HG03432 (cell line): ENCODE data around the gene PM20D2.
A peak's percentile ranks its signal among the peaks of the same experiment; 100 is the strongest.

ENCODE experiments used
- ATAC-seq: cut with Tn5 transposase; IDR thresholded peaks from one replicate; pipeline ENCODE4 v1.9.1; 2021; ENCODE audit warnings: mild to moderate bottlenecking, moderate library complexity; ENCODE audit not compliant: unreplicated experiment

The PM20D2 gene

GRCh38 chr6:89145091-89145955 lies 532 bp upstream of the PM20D2 start:
- peak; percentile 67 for ATAC-seq

DNA sequence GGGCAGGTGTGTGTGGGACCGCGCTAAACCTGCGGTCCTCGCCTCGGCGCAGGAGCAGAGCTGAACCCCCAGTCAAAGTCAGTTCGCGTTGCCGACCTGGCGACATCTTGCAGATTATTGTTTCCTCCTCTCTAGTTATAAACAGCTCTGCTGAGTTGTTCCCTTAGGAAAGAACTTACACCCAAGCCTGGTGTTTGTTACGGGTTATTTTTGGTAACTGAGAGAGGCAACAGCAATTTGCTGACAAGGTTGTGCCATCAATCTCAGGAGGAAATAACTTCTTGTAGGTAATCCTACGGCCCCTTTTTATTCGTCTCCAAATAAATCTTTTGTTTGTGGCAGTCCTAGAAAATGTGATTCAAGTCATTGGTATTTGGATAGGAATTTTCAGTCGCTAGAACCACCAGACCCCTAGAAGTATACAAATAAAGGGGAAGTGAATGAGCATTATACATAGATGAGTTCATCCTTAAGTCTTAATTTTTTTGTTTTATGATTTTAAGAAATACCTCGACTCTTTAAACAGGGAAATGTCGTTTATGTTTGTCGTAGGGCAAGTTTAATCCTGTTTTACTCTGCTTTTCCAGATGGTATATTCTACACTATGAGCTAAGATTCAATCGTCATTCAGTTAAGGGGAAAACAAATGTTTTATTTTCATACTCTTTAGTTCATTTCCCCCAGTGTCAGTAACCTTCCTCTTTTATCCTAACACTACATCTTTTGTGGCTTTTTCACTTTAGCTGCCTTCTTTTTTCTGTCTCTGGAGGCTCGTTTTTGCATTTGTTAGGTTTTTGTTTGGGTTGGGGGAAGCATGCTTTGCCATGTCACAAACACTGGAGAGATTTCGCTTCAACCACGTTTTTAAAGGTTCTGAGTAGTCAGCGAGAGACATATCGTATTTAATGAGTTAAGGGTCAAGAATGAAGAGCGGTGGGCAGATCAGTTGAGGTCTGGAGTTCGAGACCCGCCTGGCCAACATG lies 1.2 kb downstream of the PM20D2 start:
- ATAC-seq = no peak

DNA sequence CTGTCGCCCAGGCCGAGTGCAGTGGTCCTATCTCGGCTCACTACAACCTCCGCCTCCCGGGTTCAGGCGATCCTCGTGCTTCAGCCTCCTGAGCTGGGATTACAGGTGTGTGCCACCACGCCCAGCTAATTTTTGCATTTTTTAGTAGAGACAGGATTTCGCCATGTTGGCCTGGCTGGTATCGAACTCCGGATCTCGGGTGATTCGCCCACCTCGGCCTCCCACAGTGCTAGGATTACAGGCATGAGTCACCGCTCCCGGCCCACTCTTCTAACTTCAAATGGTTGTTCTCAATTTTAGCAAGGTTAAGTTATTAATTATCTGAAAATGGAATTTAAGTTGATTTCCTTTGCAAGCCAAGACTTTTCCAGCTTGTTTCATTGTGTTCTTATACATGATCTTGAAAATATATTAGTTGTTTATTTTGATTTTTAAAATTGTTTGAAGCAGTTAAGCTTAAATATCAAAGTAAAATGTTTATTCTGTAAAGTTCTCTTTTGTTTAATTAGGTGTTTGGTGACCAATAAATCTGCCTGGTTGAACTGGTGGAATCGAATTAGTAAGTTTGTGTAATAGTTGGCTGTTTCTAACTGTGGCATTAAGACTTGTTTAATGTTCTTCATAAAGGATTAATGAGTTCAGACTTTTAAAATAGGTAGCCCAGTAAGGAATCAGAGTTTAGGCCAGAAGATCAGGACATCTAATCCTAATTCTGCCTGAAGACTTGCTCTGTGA lies 2.3 kb downstream of the PM20D2 start:
- ATAC-seq = no peak

DNA sequence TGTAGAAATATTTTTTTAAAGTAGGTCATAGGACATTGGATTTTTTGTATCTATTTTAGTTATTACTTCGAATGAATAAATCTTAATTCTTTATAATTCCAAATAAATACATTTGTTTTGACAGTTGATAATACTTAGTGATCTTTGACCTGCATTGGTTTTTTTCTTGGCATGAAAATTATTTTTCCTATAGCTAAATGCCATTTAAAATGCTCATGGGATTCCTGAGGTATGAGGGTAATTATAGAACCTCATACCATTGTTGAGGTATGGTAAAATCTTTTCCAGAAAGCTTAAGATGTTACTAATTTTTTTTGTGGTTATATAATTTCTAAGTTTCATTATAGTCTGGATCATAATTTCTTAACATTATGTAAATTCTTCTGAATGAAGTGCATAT lies 8.3 kb downstream of the PM20D2 start:
- no peak for ATAC-seq

DNA sequence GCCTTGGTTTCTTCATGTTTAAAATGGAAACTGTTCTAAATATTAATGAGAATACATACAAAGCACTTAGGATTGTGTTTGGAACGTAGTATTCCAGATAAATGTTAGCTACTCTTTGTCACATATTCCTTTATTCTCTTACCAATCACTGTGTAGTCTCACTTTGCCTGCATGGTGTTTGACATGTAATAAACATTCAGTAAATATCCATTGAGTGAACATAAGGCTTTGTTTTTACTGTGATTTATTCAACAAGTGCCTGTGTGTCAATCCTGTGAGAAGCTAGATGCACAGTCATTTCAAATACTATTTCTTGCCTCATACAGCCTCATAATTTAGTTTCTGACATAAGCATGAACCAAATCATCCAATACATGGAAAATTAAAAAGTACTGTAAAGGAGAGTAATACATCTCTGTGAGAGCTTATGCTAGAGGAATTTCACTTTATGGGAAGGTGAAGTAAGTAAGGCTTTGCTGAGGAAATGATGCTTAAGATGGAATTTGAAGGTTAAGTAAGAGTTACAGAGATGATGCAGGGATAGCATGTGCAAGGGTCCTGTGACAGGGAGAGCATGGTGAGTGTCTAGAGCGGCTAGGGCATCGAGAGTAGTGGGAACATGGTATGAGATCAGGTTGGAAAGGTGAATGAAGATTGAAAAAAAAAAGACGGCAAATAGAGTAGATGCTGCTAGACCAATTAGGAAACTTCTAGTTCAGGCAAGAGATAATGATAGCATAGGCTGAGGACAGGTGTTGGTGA lies 14.7 kb downstream of the PM20D2 start:
- no peak for ATAC-seq

GRCh38 chr6:89161326-89162046 lies 15.6 kb downstream of the PM20D2 start:
- no peak for ATAC-seq

GRCh38 chr6:89162047-89162371 lies 16.2 kb downstream of the PM20D2 start:
- ATAC-seq = no peak

DNA sequence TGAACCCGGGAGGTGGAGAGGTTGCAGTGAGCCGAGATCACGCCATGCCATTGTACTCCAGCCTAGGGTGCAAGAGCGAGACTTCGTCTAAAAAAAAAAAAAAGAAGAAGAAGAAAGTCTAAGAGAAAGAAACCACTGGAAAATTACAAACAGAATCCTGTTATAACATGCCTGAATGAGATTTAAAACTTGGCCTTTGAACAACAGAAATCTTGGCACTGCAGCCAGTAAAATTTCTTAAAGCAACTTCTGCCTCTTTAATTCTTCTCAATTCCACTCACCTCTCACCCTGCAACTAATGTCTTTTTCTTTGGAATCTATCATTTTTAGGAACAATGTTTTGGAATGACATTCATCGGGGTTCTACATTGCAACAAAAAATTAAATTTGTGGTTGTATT lies 26.3 kb downstream of the PM20D2 start:
- no peak for ATAC-seq

- no peak for ATAC-seq
These were observed 27.8 kb downstream of the PM20D2 start for GRCh38 chr6:89173634-89174033.

DNA sequence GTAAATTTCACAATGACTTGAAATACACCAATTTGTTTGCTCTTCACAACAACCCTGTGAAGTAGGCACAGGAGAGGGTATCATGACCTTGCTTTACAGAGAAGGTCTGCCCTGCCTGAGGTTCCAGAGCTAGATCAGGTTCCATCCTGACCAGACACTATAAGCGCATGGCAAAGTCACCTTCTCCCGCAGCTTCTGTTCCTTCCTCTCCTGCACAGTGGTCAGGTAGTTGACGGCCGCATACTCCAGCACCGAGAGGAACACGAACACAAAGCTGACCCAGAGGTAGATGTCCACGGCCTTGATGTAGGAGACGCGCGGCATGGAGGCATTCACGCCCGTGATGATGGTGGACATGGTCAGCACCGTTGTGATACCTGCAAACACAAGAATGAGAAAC lies 34.3 kb downstream of the PM20D2 start:
- ATAC-seq = no peak

- ATAC-seq = no peak
These were observed 35.1 kb downstream of the PM20D2 start for GRCh38 chr6:89180971-89181370.

- no peak for ATAC-seq
These were observed 37.4 kb downstream of the PM20D2 start for GRCh38 chr6:89183294-89183693.

DNA sequence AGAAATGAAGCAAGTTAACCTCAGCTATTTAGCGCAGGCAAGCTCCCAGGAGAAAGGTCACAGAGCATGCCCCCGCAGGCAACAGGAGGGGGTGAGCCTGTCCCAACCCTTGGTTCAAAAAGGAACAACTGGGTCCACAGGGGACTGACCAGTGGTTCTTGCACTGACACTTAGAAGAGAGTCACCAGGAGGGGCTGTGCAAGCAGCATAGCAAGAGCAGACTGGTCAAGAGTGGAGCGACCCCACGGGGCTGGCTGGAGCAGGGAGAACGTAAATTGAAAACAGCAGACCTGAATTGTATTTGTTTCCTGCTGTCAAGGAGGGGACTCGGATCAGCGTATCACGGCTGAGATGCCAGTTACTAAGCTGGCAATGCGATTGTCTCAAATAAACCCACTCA lies 38.5 kb downstream of the PM20D2 start:
- no peak for ATAC-seq

GRCh38 chr6:89186762-89187161 lies 40.9 kb downstream of the PM20D2 start:
- ATAC-seq = no peak

GRCh38 chr6:89187504-89187903 lies 41.6 kb downstream of the PM20D2 start:
- ATAC-seq = no peak

- no peak for ATAC-seq
These were observed 44.9 kb downstream of the PM20D2 start for GRCh38 chr6:89190741-89191140.

DNA sequence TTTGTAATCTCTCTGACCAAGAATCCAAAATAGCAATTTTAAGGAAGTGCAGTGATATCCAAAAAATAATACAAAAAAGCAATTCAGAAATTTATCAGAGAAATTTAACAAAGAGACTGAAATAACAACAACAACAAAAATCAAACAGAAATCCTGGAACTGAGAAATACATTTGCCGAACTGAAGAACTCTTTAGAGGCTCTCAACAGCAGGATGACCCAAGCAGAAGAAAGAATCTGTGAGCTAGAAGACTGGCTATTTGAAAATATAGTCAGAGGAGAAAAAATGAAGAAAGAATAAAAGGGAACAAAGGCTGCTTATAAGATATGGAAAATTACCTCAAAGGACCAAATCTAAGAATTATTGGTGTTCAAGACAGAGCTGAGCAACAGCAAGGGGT lies 48.7 kb downstream of the PM20D2 start:
- ATAC-seq = no peak

DNA sequence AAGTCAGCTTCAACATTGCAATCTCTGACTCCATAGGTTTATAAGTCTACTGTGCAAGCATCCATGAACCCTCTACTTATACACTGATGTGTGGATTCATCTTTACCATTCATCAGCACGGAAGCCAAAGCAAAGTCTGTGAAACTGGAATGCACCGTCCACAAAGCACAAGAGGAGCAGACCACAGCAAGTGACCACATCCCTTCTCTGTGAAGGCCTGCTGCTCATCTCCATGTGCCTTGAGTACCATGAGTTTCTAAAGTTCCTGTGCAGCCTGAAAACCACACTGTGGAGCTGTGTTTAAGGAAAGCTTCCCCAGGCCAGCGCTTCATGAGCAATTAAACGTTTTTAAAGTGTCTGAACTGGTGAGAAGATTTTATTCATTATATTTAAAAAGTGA lies 51.3 kb downstream of the PM20D2 start:
- no peak for ATAC-seq

DNA sequence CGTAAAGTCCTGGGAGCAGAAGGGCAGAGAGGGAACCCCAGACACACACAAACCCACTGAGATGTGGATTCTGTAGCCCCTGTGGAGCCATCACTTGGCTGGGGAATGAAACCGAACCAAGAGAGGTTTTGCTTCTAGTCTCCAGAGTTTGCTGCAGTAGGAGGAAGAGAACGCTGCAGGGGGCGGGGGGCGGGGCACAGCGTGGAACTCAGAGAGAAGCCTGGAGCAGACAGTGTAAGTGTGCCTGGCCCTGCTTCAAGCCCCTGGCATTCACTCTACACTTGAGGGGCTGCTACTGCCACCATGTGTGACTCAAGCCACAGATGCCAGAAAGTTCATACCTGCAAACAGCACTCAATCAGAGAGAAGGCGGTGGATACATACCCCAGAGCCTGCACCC lies 52.4 kb downstream of the PM20D2 start:
- no peak for ATAC-seq

DNA sequence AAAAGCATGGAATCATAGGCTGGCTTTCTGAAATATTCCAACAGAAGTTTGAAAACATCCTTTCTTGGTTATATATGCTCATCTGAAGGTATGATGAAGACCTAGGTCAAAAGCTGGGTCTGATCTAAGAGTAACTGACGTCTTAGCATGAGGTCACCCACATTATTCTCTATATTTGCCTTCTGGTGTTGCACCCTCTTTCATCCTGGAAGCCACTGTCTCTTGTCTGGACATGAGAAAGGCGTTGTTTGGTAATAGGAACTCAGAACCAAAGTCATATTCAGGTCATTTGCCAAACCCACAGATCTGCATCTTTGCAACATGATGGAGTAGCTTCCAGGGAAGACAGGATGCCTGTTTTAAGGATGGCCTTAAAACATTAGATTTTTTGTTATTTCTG lies 53.7 kb downstream of the PM20D2 start:
- no peak for ATAC-seq
